ENCODE data around the gene MLANA.

Gene MLANA, protein sequence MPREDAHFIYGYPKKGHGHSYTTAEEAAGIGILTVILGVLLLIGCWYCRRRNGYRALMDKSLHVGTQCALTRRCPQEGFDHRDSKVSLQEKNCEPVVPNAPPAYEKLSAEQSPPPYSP

GRCh38 chr9:5890641-5891040, at the start of gene MLANA:
Gene MLANA (plus strand): TSS chr9:5890889. CDS start chr9:5892475, 1,586 bp downstream.
- no peak for DNase-seq

GRCh38 chr9:5841771-5842573, 48.7 kb upstream of the MLANA start:
- peak in 2 of 4 experiments; percentile 4 for DNase-seq

- no peak for DNase-seq
Measured at GRCh38 chr9:5842929-5843793, 47.5 kb upstream of the MLANA start.

DNA sequence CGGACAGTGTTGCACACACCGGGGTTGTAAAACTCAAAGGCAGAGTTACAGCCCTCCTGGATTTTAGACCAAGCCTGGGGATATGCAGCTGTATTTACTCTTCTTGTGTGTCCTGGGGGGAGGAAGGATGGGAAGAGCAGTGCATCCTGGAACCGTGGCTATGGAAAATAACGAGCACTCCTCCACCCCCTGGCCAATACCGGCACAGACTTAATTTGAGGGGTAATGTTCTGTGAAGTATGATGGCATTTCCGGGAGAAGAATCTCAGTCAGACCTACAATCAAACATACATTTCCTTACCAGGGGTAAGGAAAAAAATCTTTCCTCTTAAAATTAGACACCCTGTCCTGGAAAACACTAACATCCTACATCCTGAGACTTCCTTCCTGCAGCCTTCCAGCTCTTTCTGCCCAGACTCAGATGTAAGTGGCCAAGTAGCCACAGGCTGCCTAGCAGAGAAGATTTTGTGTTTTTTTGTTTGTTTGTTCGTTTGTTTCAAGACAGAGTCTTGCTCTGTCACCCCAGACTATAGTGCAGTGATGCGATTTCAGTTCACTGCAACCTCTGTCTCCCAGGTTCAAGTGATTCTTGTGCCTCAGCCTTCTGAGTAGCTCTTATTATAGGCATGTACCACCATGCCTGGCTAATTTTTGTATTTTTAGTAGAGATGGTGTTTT, 46.8 kb upstream of the MLANA start:
- DNase-seq: no peak

GRCh38 chr9:5845157-5845531, 45.5 kb upstream of the MLANA start:
- no peak for DNase-seq

GRCh38 chr9:5846096-5846495, 44.6 kb upstream of the MLANA start:
- DNase-seq: no peak

- DNase-seq: no peak
Measured at GRCh38 chr9:5846501-5846921, 44.2 kb upstream of the MLANA start.

GRCh38 chr9:5848372-5848882, 42.3 kb upstream of the MLANA start:
- DNase-seq: no peak

GRCh38 chr9:5850724-5851122, 40.0 kb upstream of the MLANA start:
- no peak for DNase-seq

GRCh38 chr9:5851445-5851844, 39.2 kb upstream of the MLANA start:
- DNase-seq: no peak

- no peak for DNase-seq
Measured at GRCh38 chr9:5852987-5853386, 37.7 kb upstream of the MLANA start.

GRCh38 chr9:5853617-5854016, 37.1 kb upstream of the MLANA start:
- DNase-seq: no peak

DNA sequence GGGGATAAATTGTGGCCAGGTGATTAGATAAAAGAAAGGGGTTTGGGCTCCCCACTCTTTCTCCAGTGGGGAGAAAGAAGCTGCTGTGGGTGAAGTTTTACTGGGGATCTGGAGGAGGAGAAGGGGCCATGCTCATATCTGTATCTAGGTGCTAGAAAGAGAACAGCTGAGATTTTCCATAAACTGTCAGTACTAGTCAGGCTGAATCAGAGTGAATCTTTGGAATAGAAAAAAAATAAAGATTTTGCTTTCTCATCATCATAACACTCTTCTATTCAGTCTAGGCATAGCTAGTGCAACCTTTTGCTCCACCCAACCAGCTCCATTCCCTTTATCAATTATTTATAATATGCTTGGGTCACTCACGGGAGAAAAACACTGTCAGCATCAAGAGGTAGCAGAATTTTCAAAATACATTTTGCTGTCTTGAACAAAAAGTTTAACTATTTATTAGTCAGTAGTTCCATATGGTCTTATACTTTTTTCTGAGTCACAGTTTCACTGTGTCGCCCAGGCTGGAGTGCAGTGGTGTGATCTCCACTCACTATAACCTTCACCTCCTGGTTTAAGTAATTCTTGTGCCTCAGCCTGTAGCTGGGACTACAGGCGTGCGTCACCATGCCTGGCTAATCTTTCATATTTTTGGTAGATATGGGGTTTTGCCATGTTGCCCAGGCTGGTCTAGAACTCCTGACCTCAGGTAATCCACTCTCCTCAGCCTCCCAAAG, 36.5 kb upstream of the MLANA start:
- no peak for DNase-seq

GRCh38 chr9:5857928-5858327, 32.8 kb upstream of the MLANA start:
- no peak for DNase-seq

DNA sequence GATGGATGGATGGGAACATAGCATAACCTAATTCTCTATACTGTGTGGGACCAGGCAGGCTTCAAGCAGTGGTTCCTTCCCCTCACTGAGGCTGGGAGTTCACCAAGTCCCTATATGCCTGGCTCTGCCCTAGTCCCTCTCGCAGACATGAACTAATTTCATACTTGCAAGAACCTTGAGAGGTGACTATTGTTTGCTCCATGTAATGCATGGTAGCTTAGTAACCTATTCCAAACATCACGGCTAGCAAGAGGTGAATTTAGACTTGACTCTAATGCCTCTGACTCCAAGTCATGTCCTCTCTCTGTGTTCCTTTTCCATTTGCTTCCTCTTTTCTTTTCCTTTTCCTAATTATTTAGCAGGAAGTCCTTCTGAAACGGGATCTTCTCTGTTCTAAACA, 31.9 kb upstream of the MLANA start:
- no peak for DNase-seq

GRCh38 chr9:5863092-5863746, 27.5 kb upstream of the MLANA start:
- DNase-seq: no peak

GRCh38 chr9:5864446-5864845, 26.2 kb upstream of the MLANA start:
- DNase-seq: no peak

- no peak for DNase-seq
Measured at GRCh38 chr9:5866272-5866671, 24.4 kb upstream of the MLANA start.

DNA sequence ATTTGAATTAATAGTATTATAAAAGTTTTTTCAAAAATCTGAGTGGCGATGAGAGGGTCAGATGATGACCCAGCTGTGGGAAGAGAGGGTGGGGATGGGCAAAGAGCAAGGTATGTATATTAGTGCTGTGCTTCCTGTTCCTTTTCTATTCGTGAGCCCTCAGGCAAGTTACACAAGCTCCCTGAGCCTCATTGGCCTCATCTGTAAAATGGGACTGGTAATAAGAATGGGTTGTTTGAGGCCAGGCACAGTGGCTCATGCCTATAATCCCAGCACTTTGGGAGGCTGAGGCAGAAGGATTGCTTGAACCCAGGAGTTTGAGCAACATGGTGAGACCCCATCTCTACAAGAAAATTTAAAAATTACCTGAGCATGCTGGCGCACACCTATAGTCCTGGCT, 24.0 kb upstream of the MLANA start:
- no peak for DNase-seq

DNA sequence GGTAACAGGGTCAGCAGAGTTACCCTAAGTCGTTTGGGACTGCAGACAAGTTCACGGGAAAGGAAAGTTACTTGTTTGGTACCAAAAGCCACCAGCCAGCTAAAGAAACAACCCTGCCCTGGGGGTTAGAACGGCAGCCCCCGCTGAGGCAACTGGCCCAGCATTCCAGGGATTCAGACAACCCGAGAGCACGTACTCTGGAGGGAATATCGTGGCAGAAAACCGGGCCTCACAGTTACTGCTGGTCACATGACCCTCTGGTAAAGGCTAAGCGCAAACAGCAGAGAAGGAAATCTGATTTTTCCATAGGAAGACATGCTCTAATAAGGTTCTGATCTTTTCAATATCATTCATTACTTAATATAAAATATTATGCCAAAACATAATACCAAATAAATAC, 22.5 kb upstream of the MLANA start:
- DNase-seq: no peak

DNA sequence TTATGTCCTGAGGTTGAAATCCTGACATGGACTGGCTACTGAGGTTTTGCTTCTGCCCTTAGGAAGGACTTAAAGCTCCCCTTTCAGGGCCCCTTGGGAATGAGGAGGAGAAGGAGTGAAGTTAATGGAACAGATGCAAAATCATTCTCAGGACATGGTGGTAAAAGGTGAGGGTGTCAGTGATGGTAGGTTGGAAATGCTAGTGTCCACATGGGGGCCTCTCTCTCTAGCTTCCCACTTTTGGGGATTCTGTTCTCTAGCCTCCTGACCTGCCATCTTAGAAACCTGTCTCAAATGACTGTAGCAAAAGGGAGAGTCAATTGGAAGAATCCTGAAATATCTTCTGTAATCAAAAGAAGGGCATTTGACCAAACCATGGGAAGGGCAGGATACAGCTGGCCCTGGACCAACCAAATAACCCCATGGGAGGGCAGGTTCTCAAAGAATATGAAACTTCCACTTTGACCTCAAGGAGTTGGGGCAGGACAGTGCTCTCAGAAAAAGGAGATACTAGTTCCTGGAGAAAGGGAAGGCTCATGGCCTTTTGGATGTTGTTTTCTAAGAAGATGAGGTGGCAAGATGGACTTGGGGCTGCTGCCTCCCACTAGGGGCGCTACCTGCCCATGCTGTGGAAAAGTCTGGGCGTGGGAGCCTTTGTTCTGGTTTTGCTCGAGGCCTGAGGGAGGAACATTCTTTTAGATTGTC, 21.2 kb upstream of the MLANA start:
- no peak for DNase-seq

Data from activated CD4-positive, CD25-positive, alpha-beta regulatory T cell (primary cell).